ENCODE results near the gene FRRS1.

DNA sequence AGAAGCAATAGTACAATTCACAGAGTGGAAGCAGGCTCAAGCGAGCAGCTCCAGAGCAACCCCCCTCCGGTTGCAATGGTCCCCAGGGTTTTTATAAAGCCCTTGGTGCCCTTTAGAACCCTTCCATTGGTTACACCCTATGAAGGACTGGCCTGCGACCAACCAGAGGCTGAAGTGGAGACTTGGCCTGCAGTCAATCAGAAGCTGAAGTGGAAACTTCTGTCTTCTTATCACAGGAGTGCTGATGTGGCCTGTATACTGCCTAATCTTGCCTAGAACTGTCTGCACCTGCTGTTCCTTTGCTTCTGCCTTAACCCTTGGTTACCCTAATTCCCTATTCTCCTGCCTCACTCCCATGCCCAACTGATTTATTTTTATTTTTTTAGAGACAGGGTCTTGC is 15.4 kb upstream of the FRRS1 start:
- TF ChIP-seq, protein P1, sequence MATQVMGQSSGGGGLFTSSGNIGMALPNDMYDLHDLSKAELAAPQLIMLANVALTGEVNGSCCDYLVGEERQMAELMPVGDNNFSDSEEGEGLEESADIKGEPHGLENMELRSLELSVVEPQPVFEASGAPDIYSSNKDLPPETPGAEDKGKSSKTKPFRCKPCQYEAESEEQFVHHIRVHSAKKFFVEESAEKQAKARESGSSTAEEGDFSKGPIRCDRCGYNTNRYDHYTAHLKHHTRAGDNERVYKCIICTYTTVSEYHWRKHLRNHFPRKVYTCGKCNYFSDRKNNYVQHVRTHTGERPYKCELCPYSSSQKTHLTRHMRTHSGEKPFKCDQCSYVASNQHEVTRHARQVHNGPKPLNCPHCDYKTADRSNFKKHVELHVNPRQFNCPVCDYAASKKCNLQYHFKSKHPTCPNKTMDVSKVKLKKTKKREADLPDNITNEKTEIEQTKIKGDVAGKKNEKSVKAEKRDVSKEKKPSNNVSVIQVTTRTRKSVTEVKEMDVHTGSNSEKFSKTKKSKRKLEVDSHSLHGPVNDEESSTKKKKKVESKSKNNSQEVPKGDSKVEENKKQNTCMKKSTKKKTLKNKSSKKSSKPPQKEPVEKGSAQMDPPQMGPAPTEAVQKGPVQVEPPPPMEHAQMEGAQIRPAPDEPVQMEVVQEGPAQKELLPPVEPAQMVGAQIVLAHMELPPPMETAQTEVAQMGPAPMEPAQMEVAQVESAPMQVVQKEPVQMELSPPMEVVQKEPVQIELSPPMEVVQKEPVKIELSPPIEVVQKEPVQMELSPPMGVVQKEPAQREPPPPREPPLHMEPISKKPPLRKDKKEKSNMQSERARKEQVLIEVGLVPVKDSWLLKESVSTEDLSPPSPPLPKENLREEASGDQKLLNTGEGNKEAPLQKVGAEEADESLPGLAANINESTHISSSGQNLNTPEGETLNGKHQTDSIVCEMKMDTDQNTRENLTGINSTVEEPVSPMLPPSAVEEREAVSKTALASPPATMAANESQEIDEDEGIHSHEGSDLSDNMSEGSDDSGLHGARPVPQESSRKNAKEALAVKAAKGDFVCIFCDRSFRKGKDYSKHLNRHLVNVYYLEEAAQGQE (IDR thresholded peaks at IDR 0.05; ENCODE audit: insufficient read depth in 1 of 2, low read depth in 2 of 2, low read length in 2 of 2), result no peak
- no peak for TF ChIP-seq SIN3A (IDR thresholded peaks at IDR 0.05; ENCODE audit: borderline replicate concordance, insufficient read depth, low read length)

Measured in PFSK-1 (cell line).